ENCODE data around the gene GLUL. TPM values are rescaled to one million over a fixed set of nuclear protein-coding genes. Genes with fewer than 3 reads are reported as not detected.

The GLUL gene
- total RNA-seq: 100 to 1,000 TPM; 261 to 512 (median 332) TPM
- 100 to 1,000 TPM; 178 to 237 TPM for polyA plus RNA-seq

DNA sequence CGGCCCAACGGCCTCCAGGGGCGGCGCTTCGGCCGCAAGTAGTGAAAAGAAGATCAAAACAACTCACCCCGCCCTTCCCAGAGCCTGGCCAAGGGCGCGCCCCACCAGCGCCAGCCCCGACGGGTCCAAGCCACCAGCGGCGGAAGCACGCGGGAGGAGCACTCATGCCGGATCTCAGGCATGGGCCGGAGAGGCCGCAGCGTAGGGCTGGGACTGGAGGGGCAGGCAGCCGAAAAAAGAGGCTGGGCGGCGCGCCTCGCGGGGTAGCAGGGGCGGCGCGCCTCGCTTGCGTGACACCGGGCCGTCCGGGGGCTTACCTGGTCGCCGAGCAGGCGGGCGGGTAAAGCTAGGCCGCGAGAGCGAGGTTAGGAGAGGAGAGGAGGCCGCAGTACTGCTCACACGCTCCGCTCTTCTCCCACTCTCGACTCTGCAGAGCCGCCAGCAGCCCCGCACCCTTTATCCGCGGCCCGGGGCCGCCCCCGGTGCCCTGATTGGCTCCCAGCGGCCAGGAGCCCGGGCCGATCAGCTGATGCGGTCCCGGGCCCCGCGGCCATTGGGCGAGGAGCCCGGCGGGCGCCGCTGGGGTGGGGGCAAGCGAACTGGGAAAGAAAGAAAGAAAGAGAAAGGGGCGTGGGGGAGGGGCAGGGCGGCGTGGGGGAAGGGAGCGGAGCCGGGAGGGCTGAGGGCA is at the start of gene GLUL:
Gene GLUL (minus strand): TSS at position 429 of the 688 bp plus-strand sequence. CDS start 3,053 bp downstream, outside the sequence.
- peaks cover 2 to 17% (median 17%) of the 10 kb centered on the region in 3 donors for H3K4me1 ChIP-seq
- DNase-seq: peak; percentile 90 to 98 (median 94)
- WGBS, 2 donors: 0% methylated on average over 63 to 70 of the region's 70 CpGs
- ATAC-seq: peak; percentile 84 to 91 (median 88)
- no peak for FAIRE-seq
- TF ChIP-seq, protein P1, sequence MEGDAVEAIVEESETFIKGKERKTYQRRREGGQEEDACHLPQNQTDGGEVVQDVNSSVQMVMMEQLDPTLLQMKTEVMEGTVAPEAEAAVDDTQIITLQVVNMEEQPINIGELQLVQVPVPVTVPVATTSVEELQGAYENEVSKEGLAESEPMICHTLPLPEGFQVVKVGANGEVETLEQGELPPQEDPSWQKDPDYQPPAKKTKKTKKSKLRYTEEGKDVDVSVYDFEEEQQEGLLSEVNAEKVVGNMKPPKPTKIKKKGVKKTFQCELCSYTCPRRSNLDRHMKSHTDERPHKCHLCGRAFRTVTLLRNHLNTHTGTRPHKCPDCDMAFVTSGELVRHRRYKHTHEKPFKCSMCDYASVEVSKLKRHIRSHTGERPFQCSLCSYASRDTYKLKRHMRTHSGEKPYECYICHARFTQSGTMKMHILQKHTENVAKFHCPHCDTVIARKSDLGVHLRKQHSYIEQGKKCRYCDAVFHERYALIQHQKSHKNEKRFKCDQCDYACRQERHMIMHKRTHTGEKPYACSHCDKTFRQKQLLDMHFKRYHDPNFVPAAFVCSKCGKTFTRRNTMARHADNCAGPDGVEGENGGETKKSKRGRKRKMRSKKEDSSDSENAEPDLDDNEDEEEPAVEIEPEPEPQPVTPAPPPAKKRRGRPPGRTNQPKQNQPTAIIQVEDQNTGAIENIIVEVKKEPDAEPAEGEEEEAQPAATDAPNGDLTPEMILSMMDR (IDR thresholded peaks at IDR 0.05): peak in 1 of 4 donors; percentile 29
- intact Hi-C loops (cut with DNase I): loop anchor here in 2 of 3 donors (5.0 kb wide), 3 partner anchors 79 to 304 kb away; no protein-coding TSS in a partner anchor
- H3K9me3 ChIP-seq: no peaks in the 10 kb centered on the region
- H3K4me3 ChIP-seq: peak within 1 kb of the TSS; percentile 80 to 95 (median 90)
- H3K36me3 ChIP-seq: peaks cover 0 to 20% (median 19%) of the 10 kb centered on the region in 3 donors
- peak within 1 kb of the TSS; percentile 92 to 99 (median 96) for H3K27ac ChIP-seq
- H3K27me3 ChIP-seq: no peaks in the 10 kb centered on the region

DNA sequence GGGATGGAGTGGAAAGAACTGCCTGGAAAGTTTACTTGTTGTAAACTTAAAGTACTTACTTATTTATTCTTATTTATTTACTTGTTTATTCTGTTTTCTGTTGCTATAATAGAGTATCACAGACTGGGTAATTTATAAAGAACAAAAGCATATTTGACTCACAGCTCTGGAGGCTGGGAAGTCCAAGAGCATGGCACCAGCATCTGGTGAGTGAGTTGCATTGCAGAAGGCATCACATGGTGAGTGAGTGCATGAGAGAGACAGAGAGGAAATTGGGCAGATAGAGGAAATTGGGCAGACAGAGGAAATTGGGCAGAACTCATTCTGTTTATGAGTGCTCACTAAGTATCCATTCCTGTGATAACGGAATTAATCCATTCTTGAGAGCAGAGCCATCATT is 46.7 kb upstream of the GLUL start:
- WGBS, 2 donors: 91 to 93% methylated on average over 1 of the region's 1 CpG

DNA sequence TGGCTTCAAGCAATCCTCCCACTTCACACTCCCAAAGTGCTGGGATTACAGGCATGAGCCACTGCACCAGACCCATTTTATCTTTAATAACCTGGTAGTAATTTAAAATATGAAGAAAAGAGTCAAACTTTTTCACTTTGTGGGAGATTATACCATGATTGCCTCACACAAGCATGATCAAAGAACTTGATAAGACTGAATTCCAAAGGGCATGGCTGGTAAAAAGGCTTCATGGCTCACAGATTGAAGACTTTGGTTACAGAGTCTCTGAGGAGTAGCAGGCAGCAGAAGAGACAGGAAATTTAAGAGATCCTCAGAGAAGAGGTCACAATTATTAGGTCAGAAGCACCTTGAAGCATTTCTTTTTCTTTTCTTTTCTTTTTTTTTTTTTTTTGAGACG is 42.0 kb upstream of the GLUL start:
- H3K4me3 ChIP-seq: no peak overlapping the region
- no peaks in the 10 kb centered on the region for H3K4me1 ChIP-seq
- ATAC-seq (no peak), DNase-seq (no peak), FAIRE-seq (no peak)
- H3K36me3 ChIP-seq: no peaks in the 10 kb centered on the region
- 100% methylated on average over 1 of the region's 1 CpG for WGBS, 2 donors
- H3K27ac ChIP-seq: no peak overlapping the region
- H3K9me3 ChIP-seq: no peaks in the 10 kb centered on the region
- TF ChIP-seq, protein P1 (IDR thresholded peaks at IDR 0.05): no peak
- intact Hi-C loops (cut with DNase I): no loop called here
- H3K27me3 ChIP-seq: no peaks in the 10 kb centered on the region

More for the DNA sequence above, 46.7 kb upstream of the GLUL start:
- Histone ChIP-seq H3K4me1 (no peaks in the 10 kb centered on the region), H3K4me3 (no peak overlapping the region), H3K9me3 (no peaks in the 10 kb centered on the region), H3K27me3 (no peaks in the 10 kb centered on the region), H3K36me3 (no peaks in the 10 kb centered on the region), H3K27ac (no peak overlapping the region)
- no peak for DNase-seq
- intact Hi-C loops (cut with DNase I): no loop called here
- no peak for FAIRE-seq
- TF ChIP-seq, protein P1 (IDR thresholded peaks at IDR 0.05): no peak
- no peak for ATAC-seq

DNA sequence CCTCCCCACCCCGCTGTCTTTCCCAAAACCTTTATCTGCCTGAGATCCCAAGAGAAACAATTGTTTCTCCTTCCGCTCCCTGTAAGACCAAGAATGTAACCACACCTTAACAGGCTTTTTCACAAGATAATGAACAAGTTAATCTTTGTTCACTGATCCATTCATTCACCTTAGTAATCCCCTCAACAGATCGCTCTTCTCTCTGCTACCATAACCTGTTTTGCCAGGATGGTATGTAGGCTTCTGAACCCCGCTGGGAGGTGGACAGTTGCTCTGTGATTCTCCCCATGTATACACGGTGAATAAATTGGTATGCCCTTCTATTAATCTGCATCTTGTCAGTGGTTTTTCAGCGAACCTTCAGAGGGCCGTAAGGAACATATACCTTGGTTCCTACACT is 39.7 kb upstream of the GLUL start:
- FAIRE-seq (no peak), ATAC-seq (no peak), DNase-seq (no peak)
- no peak overlapping the region for H3K27ac ChIP-seq
- H3K36me3 ChIP-seq: no peaks in the 10 kb centered on the region
- H3K4me3 ChIP-seq: no peak overlapping the region
- no peaks in the 10 kb centered on the region for H3K27me3 ChIP-seq
- 81 to 88% methylated on average over 7 of the region's 7 CpGs for WGBS, 2 donors
- no peaks in the 10 kb centered on the region for H3K4me1 ChIP-seq
- intact Hi-C loops (cut with DNase I): no loop called here
- no peaks in the 10 kb centered on the region for H3K9me3 ChIP-seq
- TF ChIP-seq, protein P1 (IDR thresholded peaks at IDR 0.05): no peak
